Cerebellar nuclear complex (tissue), 1 donor: ENCODE results near the gene MEF2A.
"Not testable (repeated sequence)": the region's sequence is repeated elsewhere in the genome, so short reads cannot be mapped to it uniquely, and the experiment has no call there.

Experiments used
- DNase-seq, 2 experiments: peaks; one replicate each; lab custom pipeline; 2025; lab: John Stamatoyannopoulos, UW

MEF2A gene

GRCh38 chr15:99731336-99732123, 165.7 kb downstream of the MEF2A start:
- no peak for DNase-seq

DNA sequence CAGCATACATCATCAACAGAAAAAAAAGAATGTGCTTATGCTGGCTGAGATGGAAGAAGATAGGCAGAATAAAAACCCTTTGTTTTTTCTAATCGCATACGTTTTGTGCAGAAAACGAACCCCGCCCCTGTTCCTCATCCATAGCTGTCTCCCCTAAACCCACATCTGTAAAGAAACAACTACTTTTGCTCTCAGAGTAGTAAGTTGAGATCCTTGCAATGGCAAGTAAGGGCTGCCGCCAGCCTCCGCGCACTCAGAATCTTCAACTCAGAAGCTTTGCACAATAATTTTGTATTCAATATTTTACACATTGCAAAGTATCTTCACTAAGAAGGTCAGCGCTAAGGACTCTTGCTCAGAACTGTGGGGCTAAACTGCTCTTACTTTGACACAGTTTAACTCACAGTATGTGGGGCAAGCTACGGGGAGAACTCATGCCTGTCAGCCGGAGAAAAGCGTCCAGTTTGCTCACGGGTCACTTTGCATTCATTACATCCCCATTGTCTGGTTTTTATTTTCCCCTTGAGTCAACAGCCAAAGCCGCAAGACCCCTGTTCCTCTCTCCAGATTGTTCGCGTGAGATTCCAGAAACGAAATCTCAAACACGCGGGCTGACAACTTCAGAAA, 166.5 kb downstream of the MEF2A start:
- no peak for DNase-seq

DNA sequence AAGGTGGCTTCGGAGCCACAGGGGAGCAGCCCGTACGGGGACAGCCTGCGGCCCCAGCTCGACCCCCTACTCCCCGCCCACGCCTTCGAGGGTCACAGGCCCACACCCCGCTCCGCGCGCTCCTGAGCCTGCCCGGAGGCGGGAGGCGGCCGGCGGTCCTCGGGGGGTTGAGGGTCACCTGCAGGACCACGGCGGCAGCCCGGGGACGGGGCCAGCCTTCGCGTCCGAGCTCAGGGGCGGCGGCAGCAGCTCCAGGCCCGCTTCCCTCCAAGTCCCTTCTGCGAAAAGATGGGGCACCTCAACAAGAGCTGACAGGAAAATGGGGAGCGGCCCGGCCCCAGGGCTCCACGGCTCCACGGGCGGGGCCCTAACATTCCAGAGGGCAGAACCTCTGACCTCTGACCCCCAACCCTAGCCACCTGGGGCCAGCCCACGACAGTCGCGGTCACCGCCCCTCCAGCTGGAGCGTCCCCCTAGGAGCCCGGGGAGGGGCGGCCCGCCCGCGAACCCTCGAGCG, 167.0 kb downstream of the MEF2A start:
- no peak for DNase-seq

- DNase-seq, result peak in 1 of 2 experiments; percentile 90
These were observed 167.7 kb downstream of the MEF2A start, which contains the start of gene LYSMD4 for GRCh38 chr15:99733268-99734039. TSS of gene LYSMD4 (minus strand) at chr15:99733437. CDS start at chr15:99731999, 1,438 bp downstream.

DNA sequence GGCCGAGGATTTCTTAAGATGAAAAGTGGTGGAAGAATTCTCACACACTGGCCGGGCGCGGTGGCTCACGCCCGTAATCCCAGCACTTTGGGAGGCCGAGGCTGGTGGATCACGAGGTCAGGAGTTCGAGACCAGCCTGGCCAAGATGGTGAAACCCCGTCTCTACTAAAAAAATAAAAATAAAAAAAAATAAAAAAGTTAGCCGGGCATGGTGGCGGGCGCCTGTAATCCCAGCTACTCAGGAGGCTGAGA, 168.2 kb downstream of the MEF2A start:
- not testable (repeated sequence) for DNase-seq

- DNase-seq, result no peak
These were observed 168.8 kb downstream of the MEF2A start for GRCh38 chr15:99734575-99734974.

GRCh38 chr15:99735868-99736267, 170.1 kb downstream of the MEF2A start:
- DNase-seq, result no peak

DNA sequence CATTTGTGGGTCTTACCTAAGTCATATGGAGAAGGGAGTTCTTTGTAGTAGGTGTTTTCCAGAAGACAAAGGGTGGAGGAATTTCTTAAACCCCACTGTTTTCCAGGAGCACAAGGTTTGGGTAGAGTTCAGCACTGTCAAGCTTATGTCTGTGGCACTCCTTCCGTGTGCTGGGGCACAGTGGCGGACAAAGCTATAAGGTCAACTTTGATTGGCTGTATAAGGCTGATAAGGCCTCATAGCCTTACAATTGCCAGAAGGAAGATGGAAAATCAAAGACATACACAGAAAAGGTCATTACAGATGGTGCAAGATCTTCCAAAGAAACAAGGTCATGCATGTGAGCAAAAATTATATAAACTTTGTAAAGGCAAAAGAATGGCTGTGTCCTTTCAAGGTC, 170.9 kb downstream of the MEF2A start:
- no peak for DNase-seq

- no peak for DNase-seq
These were observed 172.4 kb downstream of the MEF2A start for GRCh38 chr15:99738021-99738847.

- no peak for DNase-seq
These were observed 176.1 kb downstream of the MEF2A start for GRCh38 chr15:99741835-99742234.

- DNase-seq, result no peak
These were observed 178.4 kb downstream of the MEF2A start for GRCh38 chr15:99744142-99744541.

- DNase-seq, result no peak
These were observed 179.7 kb downstream of the MEF2A start for GRCh38 chr15:99745370-99746086.

- no peak for DNase-seq
These were observed 183.6 kb downstream of the MEF2A start for GRCh38 chr15:99749386-99749785.

DNA sequence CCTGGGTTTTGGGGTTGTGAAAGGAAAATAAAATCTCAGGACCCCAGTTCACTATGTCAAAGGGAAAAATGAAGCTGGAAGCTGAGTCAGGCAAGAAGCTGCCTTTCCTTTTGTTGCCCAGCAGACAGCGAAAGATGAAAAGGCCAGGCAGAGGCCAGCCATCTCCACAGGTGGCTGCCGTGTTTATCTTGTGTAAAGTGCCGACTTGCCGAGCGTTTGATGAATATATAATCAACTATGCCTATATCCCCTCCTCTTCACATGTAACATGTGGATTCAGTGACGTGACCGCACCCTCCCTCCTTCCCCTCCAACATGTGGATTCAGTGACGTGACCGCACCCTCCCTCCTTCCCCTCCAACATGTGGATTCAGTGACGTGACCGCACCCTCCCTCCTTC, 184.5 kb downstream of the MEF2A start:
- DNase-seq, result not testable (repeated sequence)

GRCh38 chr15:99752556-99752955, 186.8 kb downstream of the MEF2A start:
- DNase-seq, result no peak

DNA sequence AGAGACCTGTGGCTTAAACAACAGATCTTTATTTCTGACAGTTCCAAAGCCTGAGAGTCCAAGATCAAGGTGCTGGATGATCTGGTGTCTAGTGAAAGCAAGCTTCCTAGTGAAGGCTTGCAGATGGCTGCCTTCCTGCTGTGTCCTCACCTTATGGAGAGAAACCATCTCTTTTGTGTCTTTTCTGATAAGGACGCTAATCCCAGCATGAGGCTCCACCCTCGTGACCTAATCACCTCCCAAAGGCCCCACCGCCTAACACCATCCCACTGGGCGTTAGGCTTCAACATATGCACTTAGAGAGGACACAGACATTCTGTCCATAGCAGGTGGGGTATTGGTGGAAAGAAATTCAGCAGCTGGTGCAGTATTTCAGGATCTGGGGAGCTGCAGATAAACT, 187.3 kb downstream of the MEF2A start:
- DNase-seq, result no peak

- DNase-seq, result peak in 1 of 2 experiments; percentile 14
These were observed 190.1 kb downstream of the MEF2A start for GRCh38 chr15:99755692-99756409.

GRCh38 chr15:99762288-99762687, 196.5 kb downstream of the MEF2A start:
- no peak for DNase-seq

GRCh38 chr15:99763827-99764226, 198.0 kb downstream of the MEF2A start:
- no peak for DNase-seq

DNA sequence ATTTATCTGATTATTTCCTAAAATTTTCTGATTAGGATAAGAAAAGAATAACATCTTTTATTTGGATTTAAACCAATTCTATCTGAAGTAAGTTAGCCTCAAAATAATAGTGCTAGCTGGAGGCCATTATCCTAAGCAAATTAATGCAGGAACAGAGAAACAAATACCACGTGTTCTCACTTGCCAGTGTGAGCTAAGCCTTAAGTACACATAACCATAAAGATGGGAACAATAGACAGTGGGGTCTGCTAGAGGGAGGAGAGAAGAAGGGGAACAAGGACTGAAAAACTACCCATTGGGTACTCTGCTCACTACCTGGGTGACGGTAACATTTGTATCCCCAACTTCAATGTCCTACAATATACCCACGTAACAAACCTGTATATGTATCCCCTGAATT, 198.7 kb downstream of the MEF2A start:
- no peak for DNase-seq
